Choroid plexus epithelial cell (primary cell): ENCODE data around the gene MUC15.
"Not testable (repeated sequence)": the region's sequence is repeated elsewhere in the genome, so short reads cannot be mapped to it uniquely, and the experiment has no call there.

Source experiments
- DNase-seq: peaks from one replicate; pipeline ENCODE4 v3.0.0-alpha.2; 2010; ENCODE audit warnings: low read depth
- H3K4me3 ChIP-seq: 2 replicates; pipeline ENCODE4 v1.5.1; 2011; ENCODE audit warnings: low read depth, mild to moderate bottlenecking, control low read depth, low read length, moderate library complexity
- TF ChIP-seq, protein P1 (sequence below): conservative IDR thresholded peaks from 2 replicates; pipeline ENCODE4 v1.5.1; 2011; ENCODE audit warnings: low read depth, mild to moderate bottlenecking, control low read depth, inconsistent platforms, low read length, moderate library complexity

MUC15 gene

DNA sequence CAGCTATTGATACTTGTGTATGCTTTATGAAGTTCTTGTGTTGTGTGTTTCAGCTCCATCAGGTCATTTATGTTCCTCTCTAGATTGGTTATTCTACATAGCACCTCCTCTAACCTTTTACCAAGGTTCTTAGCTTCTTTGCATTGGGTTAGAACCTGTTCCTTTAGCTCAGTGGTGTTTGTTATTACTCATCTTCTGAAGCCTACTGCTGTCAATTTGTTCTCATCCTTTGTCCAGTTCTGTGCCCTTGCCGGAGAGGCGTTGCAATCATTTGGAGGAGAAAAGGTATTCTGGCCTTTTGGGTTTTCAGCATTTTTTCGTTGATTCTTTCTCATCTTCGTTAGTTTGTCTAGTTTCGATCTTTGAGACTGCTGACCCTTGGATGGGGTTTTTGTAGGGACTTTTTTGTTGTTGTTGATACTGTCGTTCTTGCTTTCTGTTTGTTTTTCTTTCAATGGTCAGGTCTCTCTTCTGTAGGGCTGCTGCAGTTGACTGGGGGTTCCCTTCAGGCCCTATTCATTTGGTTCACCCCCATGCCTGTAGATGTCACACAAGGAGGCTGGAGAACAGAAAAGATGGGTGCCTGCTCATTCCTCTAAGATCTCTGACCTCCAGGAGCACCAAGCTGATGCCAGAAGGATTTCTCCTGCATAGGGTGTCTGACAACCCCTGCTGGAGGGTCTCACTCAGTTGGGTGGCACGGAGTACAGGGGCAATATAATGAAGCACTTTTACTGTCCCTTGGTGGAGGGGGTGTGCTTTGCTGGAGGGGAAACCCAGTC is 35.9 kb upstream of the MUC15 start:
- TF ChIP-seq, protein P1, sequence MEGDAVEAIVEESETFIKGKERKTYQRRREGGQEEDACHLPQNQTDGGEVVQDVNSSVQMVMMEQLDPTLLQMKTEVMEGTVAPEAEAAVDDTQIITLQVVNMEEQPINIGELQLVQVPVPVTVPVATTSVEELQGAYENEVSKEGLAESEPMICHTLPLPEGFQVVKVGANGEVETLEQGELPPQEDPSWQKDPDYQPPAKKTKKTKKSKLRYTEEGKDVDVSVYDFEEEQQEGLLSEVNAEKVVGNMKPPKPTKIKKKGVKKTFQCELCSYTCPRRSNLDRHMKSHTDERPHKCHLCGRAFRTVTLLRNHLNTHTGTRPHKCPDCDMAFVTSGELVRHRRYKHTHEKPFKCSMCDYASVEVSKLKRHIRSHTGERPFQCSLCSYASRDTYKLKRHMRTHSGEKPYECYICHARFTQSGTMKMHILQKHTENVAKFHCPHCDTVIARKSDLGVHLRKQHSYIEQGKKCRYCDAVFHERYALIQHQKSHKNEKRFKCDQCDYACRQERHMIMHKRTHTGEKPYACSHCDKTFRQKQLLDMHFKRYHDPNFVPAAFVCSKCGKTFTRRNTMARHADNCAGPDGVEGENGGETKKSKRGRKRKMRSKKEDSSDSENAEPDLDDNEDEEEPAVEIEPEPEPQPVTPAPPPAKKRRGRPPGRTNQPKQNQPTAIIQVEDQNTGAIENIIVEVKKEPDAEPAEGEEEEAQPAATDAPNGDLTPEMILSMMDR: no peak
- DNase-seq: no peak
- H3K4me3 ChIP-seq: no peak overlapping the region

DNA sequence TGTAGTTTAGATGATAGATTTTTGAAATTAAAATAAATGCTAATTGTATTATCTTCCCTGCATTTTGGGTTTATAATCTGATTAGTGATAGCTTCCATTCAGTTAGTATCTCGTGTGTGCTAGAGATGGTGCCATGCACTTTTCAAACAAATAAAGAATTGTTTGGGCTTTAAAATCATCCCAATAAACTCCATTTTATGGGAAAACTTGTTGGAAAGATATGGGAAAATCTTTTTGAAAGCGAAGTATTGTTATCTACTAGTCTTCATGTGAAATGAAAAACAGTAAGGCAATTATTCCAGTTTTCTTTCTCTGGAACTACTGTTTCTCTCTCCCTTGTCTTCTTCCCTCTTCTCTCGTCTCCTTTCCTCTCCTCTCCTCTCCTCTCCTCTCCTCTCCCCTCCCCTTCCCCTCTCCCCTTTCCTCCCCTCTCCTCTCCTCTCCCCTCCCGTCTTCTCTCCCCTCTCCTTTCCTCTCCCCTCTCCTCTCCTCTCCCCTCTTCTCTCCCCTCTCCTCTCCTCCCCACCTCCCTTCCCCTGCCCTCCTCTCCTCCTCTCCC is 27.9 kb upstream of the MUC15 start:
- DNase-seq: no peak
- no peak overlapping the region for H3K4me3 ChIP-seq
- TF ChIP-seq, protein P1: no peak

DNA sequence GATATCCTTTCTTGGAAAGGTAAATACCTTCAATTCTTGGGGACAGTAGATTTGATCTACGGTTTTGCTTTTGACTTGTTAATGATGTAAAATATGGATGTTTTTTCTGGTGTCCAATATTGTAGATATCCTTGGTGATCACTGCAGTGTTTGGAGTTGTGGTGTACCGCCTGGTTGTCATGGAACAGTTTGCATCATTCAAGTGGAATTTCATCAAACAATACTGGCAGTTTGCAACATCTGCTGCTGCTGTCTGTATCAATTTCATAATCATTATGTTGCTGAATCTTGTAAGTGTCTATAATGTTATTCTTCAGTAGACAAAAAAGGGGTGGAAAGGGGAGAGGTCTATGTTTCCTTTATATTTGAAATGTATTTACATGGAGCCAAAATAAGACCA is 27.4 kb upstream of the MUC15 start:
- no peak overlapping the region for H3K4me3 ChIP-seq
- TF ChIP-seq, protein P1: no peak
- peak; percentile 94 for DNase-seq

DNA sequence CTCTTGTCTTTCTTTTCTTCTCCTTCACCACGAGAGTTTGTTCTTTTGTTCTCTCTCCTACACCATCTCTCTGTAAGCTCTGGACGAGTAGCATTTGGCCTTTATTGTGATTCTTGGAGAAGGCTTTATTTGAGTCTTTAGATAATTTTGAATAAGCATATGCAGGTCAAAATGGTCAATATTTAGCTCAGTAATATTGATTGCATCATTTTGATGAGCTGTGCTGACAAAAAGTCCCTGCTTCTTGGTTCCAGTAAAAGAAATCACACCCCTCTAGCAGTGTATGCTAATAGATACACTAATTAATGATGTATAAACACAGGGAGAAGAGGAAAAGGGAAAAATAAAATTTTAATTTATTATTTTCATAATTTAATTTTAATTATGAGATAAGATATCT is 25.8 kb upstream of the MUC15 start:
- H3K4me3 ChIP-seq: no peak overlapping the region
- DNase-seq: no peak
- TF ChIP-seq, protein P1: no peak

DNA sequence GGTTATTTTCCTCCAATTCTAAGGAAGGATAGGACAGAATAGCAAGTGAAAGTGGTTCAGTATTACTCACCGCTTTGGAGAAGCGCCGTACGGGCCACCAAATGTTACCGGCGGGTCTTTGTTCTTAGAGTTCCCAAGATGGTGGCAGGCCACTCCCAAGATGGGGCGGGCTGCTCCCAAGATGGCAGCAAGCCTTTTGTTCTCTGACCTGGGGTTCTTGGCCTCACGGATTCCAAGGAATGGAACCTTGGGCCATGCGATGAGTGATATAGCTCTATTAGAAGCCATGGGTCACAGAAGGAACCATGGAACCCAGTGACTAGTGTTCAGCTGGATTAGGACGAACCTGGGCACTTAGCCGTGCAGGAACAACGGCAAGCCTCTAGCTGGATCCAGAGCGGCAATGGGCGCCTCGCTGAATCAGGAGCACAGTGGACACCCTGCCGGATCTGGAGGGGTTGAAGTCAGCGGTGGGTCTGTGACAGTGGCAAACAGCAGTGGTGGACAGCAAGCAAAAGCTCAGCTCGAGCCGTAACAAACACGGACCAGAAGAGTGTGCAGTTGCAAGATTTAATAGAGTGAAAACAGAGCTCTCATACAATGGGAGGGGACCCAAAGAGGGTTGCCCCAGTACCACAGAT is 25.1 kb upstream of the MUC15 start:
- not testable (repeated sequence) for H3K4me3 ChIP-seq, DNase-seq

DNA sequence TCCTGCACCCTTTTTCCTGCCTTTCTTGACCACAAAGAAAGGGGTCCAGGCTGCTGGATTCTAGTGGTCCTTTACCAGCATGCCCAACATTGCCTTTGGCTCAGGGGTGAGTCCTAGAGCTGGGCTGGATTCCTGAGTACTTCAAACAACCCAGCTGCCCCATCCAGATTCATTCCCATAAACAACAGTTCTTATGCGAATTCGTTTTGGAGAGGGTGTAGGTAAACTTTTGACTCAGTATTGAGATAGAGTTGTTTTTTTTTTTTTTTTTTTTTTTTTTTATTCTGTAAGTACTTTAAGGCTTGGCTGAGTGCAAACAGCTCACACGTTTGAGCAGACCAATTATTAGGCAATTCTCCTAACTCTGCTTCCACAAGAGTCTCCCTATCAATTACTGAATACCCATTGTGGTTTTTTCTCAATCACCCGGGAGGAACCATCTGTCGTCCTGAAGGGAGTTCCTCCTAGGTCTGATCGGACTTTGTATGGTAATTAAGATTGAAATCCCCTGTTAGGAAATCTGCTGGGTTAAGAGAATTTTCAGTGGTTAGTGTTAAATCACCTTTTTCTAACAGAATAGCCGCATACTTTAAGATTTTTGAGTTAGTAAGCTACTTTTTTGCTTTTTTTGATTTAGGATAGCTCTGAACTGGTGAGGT is 23.3 kb upstream of the MUC15 start:
- DNase-seq, H3K4me3 ChIP-seq: not testable (repeated sequence)

DNA sequence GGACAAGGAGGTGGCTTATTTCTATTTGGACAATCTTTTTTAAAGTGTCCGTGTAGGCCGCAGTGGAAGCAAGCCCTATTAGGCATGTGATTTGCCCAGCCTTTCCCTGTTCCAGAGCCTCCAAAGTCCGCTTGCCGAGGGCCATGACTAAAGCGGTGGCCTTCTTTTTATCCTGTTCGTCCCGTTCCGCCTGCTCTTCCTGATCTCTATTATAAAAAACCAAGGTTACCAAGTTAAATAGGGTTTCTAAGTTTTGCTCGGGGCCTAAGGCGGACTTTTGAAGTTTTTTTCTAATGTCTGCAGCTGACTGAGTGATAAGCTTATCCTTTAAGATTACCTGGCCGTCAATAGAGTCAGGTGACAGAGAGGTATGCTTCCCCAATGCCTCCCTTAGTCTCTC is 21.6 kb upstream of the MUC15 start:
- no peak for DNase-seq
- TF ChIP-seq, protein P1: no peak
- H3K4me3 ChIP-seq: no peak overlapping the region
